Measurements from ENCODE around the gene COL15A1. TPM values are rescaled to one million over a fixed set of nuclear protein-coding genes. Genes with fewer than 3 reads are reported as not detected.
"Not testable (repeated sequence)": the region's sequence is repeated elsewhere in the genome, so short reads cannot be mapped to it uniquely, and the experiment has no call there.

Gene COL15A1
- total RNA-seq, 4 donors from 2014 or later, result 4.6 to 51.9 (median 10.7) TPM

- intact Hi-C loops (cut with DNase I; ENCODE audit: low total_unique reads) (no loop called here), in situ Hi-C loops (cut with MboI; ENCODE audit: low pct_ligation_motif_present in 1 of 4, low pct_unique_long_range_greater_than_20kb in 1 of 4, low sequenced_read_pairs in 3 of 4) (no loop called here)
- TF ChIP-seq CTCF (IDR thresholded peaks at IDR 0.05) (no peak), POLR2A (IDR thresholded peaks at IDR 0.05) (no peak)
- H3K9me3 ChIP-seq, result no peaks in the 10 kb centered on the region
- no peaks in the 10 kb centered on the region for H3K36me3 ChIP-seq
- peaks cover 0 to 15% (median 6%) of the 10 kb centered on the region in 4 donors for H3K4me1 ChIP-seq
- H3K4me3 ChIP-seq, result no peak overlapping the region
- DNase-seq, result no peak
- H3K27me3 ChIP-seq, result no peaks in the 10 kb centered on the region
- no peak overlapping the region for H3K27ac ChIP-seq
- 83% methylated on average over 5 of the region's 5 CpGs; no CpG with 5 or more reads in 1 of the 2 donors for WGBS, 2 donors (ENCODE audit: low coverage in 1 of 2)
Measured at GRCh38 chr9:98911042-98911441, 32.7 kb upstream of the COL15A1 start.

DNA sequence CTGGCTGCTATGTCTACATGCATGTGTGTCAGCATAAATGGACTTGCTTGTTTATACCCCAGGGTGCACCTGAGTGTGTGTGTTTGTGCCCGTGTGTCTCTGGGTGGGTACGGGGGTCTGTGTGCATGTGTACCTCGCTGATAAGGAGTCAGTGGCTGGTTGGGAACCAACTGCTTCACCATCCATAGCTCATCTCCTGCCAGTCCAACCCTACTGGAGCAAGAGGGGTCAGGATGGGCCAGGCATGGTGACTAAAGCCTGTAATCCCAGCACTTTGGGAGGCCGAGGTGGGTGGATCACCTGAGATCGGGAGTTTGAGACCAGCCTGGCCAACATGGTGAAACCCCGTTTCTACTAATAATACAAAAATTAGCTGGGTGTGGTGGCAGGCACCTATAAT is 32.0 kb upstream of the COL15A1 start:
- H3K27ac ChIP-seq; in situ Hi-C loops (cut with MboI; ENCODE audit: low pct_ligation_motif_present in 1 of 4, low pct_unique_long_range_greater_than_20kb in 1 of 4, low sequenced_read_pairs in 3 of 4); DNase-seq; intact Hi-C loops (cut with DNase I; ENCODE audit: low total_unique reads); H3K4me3 ChIP-seq; H3K27me3 ChIP-seq; H3K9me3 ChIP-seq; H3K36me3 ChIP-seq: not testable (repeated sequence)
- 40 to 71% methylated on average over 1 to 6 of the region's 6 CpGs for WGBS, 2 donors (ENCODE audit: low coverage in 1 of 2)
- H3K4me1 ChIP-seq, result peaks cover 0 to 17% (median 6%) of the 10 kb centered on the region in 4 donors

GRCh38 chr9:98912450-98912849 is 31.3 kb upstream of the COL15A1 start:
- no peak overlapping the region for H3K27ac ChIP-seq
- in situ Hi-C loops (cut with MboI; ENCODE audit: low pct_ligation_motif_present in 1 of 4, low pct_unique_long_range_greater_than_20kb in 1 of 4, low sequenced_read_pairs in 3 of 4), result no loop called here
- DNase-seq, result no peak
- H3K4me1 ChIP-seq, result peaks cover 0 to 19% (median 6%) of the 10 kb centered on the region in 4 donors
- intact Hi-C loops (cut with DNase I; ENCODE audit: low total_unique reads), result no loop called here
- no peaks in the 10 kb centered on the region for H3K9me3 ChIP-seq
- H3K27me3 ChIP-seq, result no peaks in the 10 kb centered on the region
- no peaks in the 10 kb centered on the region for H3K36me3 ChIP-seq
- no peak overlapping the region for H3K4me3 ChIP-seq
- 82 to 86% methylated on average over 1 to 2 of the region's 2 CpGs for WGBS, 2 donors (ENCODE audit: low coverage in 1 of 2)
- TF ChIP-seq POLR2A (IDR thresholded peaks at IDR 0.05), result no peak
- TF ChIP-seq EP300 (IDR thresholded peaks at IDR 0.05; ENCODE audit: low read depth), result no peak
- TF ChIP-seq POLR2AphosphoS5 (IDR thresholded peaks at IDR 0.05), result no peak
- TF ChIP-seq CTCF (IDR thresholded peaks at IDR 0.05), result no peak

DNA sequence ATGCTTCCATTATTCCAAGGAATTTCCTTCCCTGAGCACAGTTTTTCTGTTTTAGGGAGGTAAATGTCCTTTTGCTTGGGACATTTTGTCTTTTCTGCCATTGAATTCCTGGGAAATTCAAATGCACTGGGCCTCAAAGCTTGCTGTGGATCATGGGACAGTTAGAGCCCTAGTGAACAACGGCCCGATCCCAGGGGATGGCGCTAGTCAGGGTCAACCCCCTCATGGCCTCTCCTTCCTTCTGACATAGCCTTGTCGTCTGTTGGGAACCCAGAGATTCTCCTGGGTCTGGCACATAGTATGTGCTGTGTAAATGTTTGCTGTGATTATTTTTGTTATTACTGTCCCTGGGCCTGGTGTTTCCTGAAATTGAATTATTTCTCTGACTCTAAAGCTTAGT is 30.7 kb upstream of the COL15A1 start:
- H3K36me3 ChIP-seq, result no peaks in the 10 kb centered on the region
- intact Hi-C loops (cut with DNase I; ENCODE audit: low total_unique reads) (no loop called here), in situ Hi-C loops (cut with MboI; ENCODE audit: low pct_ligation_motif_present in 1 of 4, low pct_unique_long_range_greater_than_20kb in 1 of 4, low sequenced_read_pairs in 3 of 4) (no loop called here)
- no peaks in the 10 kb centered on the region for H3K27me3 ChIP-seq
- DNase-seq, result no peak
- H3K4me1 ChIP-seq, result peaks cover 0 to 23% (median 8%) of the 10 kb centered on the region in 4 donors
- 69 to 78% methylated on average over 4 of the region's 4 CpGs for WGBS, 2 donors (ENCODE audit: low coverage in 1 of 2)
- no peaks in the 10 kb centered on the region for H3K9me3 ChIP-seq
- H3K27ac ChIP-seq, result no peak overlapping the region
- TF ChIP-seq EP300 (IDR thresholded peaks at IDR 0.05; ENCODE audit: low read depth) (no peak), CTCF (IDR thresholded peaks at IDR 0.05) (no peak), POLR2A (IDR thresholded peaks at IDR 0.05) (no peak), POLR2AphosphoS5 (IDR thresholded peaks at IDR 0.05) (no peak)
- no peak overlapping the region for H3K4me3 ChIP-seq

- TF ChIP-seq EP300 (IDR thresholded peaks at IDR 0.05; ENCODE audit: low read depth), result no peak
- TF ChIP-seq POLR2A (IDR thresholded peaks at IDR 0.05), result no peak
- no peak for TF ChIP-seq CTCF (IDR thresholded peaks at IDR 0.05)
- TF ChIP-seq POLR2AphosphoS5 (IDR thresholded peaks at IDR 0.05), result no peak
- Histone ChIP-seq H3K9me3 (no peaks in the 10 kb centered on the region), H3K27ac (no peak overlapping the region), H3K4me3 (no peak overlapping the region), H3K27me3 (no peaks in the 10 kb centered on the region), H3K4me1 (peaks cover 0 to 21% (median 4%) of the 10 kb centered on the region in 4 donors), H3K36me3 (no peaks in the 10 kb centered on the region)
- DNase-seq, result no peak
- in situ Hi-C loops (cut with MboI; ENCODE audit: low pct_ligation_motif_present in 1 of 4, low pct_unique_long_range_greater_than_20kb in 1 of 4, low sequenced_read_pairs in 3 of 4), result no loop called here
- 91 to 100% methylated on average over 2 to 7 of the region's 7 CpGs for WGBS, 2 donors (ENCODE audit: low coverage in 1 of 2)
- intact Hi-C loops (cut with DNase I; ENCODE audit: low total_unique reads), result no loop called here
Measured at GRCh38 chr9:98913705-98914104, 30.0 kb upstream of the COL15A1 start.

Measured in transverse colon (tissue), 4 donors.